Spleen (tissue), 11 donors: ENCODE measurements around the gene ZNF662. TPM values are rescaled to one million over a fixed set of nuclear protein-coding genes. Genes with fewer than 3 reads are reported as not detected.
"Not testable (repeated sequence)": the region's sequence is repeated elsewhere in the genome, so short reads cannot be mapped to it uniquely, and the experiment has no call there.

Experiments used
- DNase-seq: peaks from one replicate; pipeline ENCODE4 v3.0.0-alpha.2; 2020
- H3K27ac ChIP-seq, 8 donors: fragments of 200-600 bp; sonication (generic) in 7 of 8; 1 replicate in 4 of 8; 2 replicates in 4 of 8; pipeline versions ENCODE4 v1.5.0 to v1.8.0; 2016 to 2021; ENCODE audit warnings: inconsistent platforms in 4 of 8, mild to moderate bottlenecking in 4 of 8, moderate library complexity in 1 of 8
- H3K27me3 ChIP-seq, 7 donors: fragments of 200-600 bp; sonication (generic) in 6 of 7; replicated peaks in 1 of 7; 1 replicate in 4 of 7; 2 replicates in 3 of 7; pipeline versions ENCODE4 v1.5.0 to v1.8.0; 2016 to 2021; ENCODE audit warnings: inconsistent platforms in 3 of 7, mild to moderate bottlenecking in 1 of 7
- H3K36me3 ChIP-seq, 6 donors: fragments of 200-600 bp; sonication (generic) in 5 of 6; 1 replicate in 4 of 6; 2 replicates in 2 of 6; pipeline versions ENCODE4 v1.5.0 to v1.8.0; 2016 to 2021; ENCODE audit warnings: inconsistent platforms in 2 of 6
- H3K4me1 ChIP-seq, 6 donors: fragments of 200-600 bp; sonication (generic) in 5 of 6; 1 replicate in 3 of 6; 2 replicates in 3 of 6; pipeline versions ENCODE4 v1.5.0 to v1.8.0; 2016 to 2021; ENCODE audit warnings: inconsistent platforms in 3 of 6
- H3K4me3 ChIP-seq, 8 donors: fragments of 200-600 bp; sonication (generic) in 7 of 8; 1 replicate in 4 of 8; 2 replicates in 4 of 8; pipeline versions ENCODE4 v1.5.0 to v1.8.0; 2016 to 2021; ENCODE audit warnings: inconsistent platforms in 4 of 8, mild to moderate bottlenecking in 4 of 8, moderate library complexity in 2 of 8
- H3K9me3 ChIP-seq, 8 donors: fragments of 200-600 bp; sonication (generic) in 7 of 8; 1 replicate in 4 of 8; 2 replicates in 4 of 8; pipeline versions ENCODE4 v1.5.0 to v1.8.0; 2016 to 2021; ENCODE audit warnings: inconsistent platforms in 4 of 8
- POLR2A ChIP-seq, 3 donors: fragments of 450-650 bp; IDR thresholded peaks; one replicate each; pipeline ENCODE4 v1.5.1; 2017; ENCODE audit warnings: antibody characterized with exemption in 3 of 3, mild to moderate bottlenecking in 1 of 3
- POLR2AphosphoS5 ChIP-seq, 3 donors: sonication (generic); formaldehyde crosslinking; IDR thresholded peaks; one replicate each; pipeline ENCODE4 v1.5.1; 2017; ENCODE audit warnings: antibody characterized with exemption in 3 of 3
- WGBS, 5 donors: extraction: QIAGEN DNeasy Blood & Tissue Kit in 3 of 5; methylation state at CpG; one replicate each; pipeline versions ENCODE4 v1.1.5 to v1.1.7; 2013 to 2018; 5-methylcytosine and 5-hydroxymethylcytosine counted together
- intact Hi-C: fragments of 100-400 bp; cut with DNase I; formaldehyde crosslinking; loops from one replicate; pipeline ENCODE4 v1.15.0; 2023; ENCODE audit warnings: low total_unique reads
- polyA plus RNA-seq, 3 donors: library from polyadenylated mRNA; stranded (reverse); fragments of 200-250 nt; gene quantifications; one replicate each; pipeline ENCODE4 v1.2.1, GENCODE V29; 2013
- total RNA-seq, 7 donors: library from RNA; depleted of rRNA in 3 of 7; stranded (reverse); fragments of >200 nt in 3 of 7; fragmentation: NEBNext Ultra II Directional in 4 of 7; extraction: Animal tissue kit (Norgen Biotek cat#: 25700) in 4 of 7; gene quantifications; one replicate each; pipeline versions ENCODE4 v1.1.0 to v1.2.1, GENCODE V29; 2016 to 2021
- TF ChIP-seq, protein P1 (sequence below), 11 experiments: fragments of 200-600 bp in 7 of 11; fragments of 450-650 bp in 4 of 11; sonication (generic) in 4 of 11; IDR thresholded peaks in 8 of 11; conservative IDR thresholded peaks in 3 of 11; 1 replicate in 7 of 11; 2 replicates in 4 of 11; pipeline versions ENCODE4 v1.4.0 to v1.8.0; 2016 to 2021; ENCODE audit warnings: antibody characterized with exemption in 11 of 11, inconsistent platforms in 4 of 11, mild to moderate bottlenecking in 1 of 11
- donor health status: healthy with polysubstance abuse.
- donor health status: DM: no; HTN: no; CAD: no; lungs with moderate emphysema.
- donor health status: DM: no; HTN: no; CAD: no.
- donor health status: Bipolar disorder and iron deficiency.
- donor health status: healthy.
- donor health status: DM: no; HTN: no; CAD: no.
- donor health status: DM: yes; HTN: yes; CAD: no.

The ZNF662 gene
- total and polyA plus RNA-seq, 10 donors: 1.0 to 10.4 (median 4.7) TPM

- Histone ChIP-seq H3K4me1 (peaks cover 4 to 16% (median 13%) of the 10 kb centered on the region in 6 donors), H3K9me3 (no peaks in the 10 kb centered on the region), H3K27me3 (no peaks in the 10 kb centered on the region), H3K36me3 (no peaks in the 10 kb centered on the region), H3K4me3 (no peak overlapping the region), H3K27ac (no peak overlapping the region)
- DNase-seq: no peak
- TF ChIP-seq POLR2AphosphoS5 (IDR thresholded peaks at IDR 0.05) (no peak), POLR2A (IDR thresholded peaks at IDR 0.05) (no peak)
- TF ChIP-seq, protein P1, sequence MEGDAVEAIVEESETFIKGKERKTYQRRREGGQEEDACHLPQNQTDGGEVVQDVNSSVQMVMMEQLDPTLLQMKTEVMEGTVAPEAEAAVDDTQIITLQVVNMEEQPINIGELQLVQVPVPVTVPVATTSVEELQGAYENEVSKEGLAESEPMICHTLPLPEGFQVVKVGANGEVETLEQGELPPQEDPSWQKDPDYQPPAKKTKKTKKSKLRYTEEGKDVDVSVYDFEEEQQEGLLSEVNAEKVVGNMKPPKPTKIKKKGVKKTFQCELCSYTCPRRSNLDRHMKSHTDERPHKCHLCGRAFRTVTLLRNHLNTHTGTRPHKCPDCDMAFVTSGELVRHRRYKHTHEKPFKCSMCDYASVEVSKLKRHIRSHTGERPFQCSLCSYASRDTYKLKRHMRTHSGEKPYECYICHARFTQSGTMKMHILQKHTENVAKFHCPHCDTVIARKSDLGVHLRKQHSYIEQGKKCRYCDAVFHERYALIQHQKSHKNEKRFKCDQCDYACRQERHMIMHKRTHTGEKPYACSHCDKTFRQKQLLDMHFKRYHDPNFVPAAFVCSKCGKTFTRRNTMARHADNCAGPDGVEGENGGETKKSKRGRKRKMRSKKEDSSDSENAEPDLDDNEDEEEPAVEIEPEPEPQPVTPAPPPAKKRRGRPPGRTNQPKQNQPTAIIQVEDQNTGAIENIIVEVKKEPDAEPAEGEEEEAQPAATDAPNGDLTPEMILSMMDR (IDR thresholded peaks at IDR 0.05 in 8 of 11, conservative IDR thresholded peaks at IDR 0.05 in 3 of 11): no peak
- 82 to 88% (median 84%) methylated on average over 7 of the region's 7 CpGs for WGBS, 5 donors
- intact Hi-C loops: no loop called here
Measured at GRCh38 chr3:42876940-42877720, 28.8 kb upstream of the ZNF662 start.

- H3K4me3 ChIP-seq: no peak overlapping the region
- no peaks in the 10 kb centered on the region for H3K36me3 ChIP-seq
- peaks cover 4 to 16% (median 13%) of the 10 kb centered on the region in 6 donors for H3K4me1 ChIP-seq
- H3K27me3 ChIP-seq: no peaks in the 10 kb centered on the region
- H3K27ac ChIP-seq: no peak overlapping the region
- intact Hi-C loops: no loop called here
- TF ChIP-seq POLR2AphosphoS5 (IDR thresholded peaks at IDR 0.05) (no peak), POLR2A (IDR thresholded peaks at IDR 0.05) (no peak)
- no peaks in the 10 kb centered on the region for H3K9me3 ChIP-seq
- 86 to 93% (median 93%) methylated on average over 2 of the region's 2 CpGs for WGBS, 5 donors
- no peak for DNase-seq
Measured at GRCh38 chr3:42877881-42878280, 28.1 kb upstream of the ZNF662 start.

DNA sequence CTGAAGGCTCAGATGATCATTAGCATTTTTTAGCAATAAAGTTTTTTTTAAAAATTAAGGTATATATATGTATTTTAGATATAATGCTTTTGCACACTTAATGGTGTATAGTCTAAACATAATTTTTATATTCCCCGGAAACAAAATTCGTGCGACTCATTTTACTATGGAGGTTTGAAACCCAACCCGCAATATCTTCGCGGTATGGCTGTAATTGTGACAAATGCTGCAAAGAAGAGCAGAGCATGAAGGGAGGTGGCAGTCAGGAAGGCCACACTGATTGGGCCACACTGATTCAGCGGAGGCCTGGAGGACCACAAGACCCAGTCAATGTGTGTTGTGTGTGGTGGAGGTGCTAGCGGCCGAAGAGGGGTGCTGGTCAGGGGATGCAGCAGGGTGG lies 25.8 kb upstream of the ZNF662 start:
- Histone ChIP-seq H3K9me3 (no peaks in the 10 kb centered on the region), H3K4me3 (peak overlapping the region in 4 of 8 donors; percentile 45 to 77 (median 56)), H3K4me1 (peaks cover 4 to 16% (median 13%) of the 10 kb centered on the region in 6 donors), H3K36me3 (no peaks in the 10 kb centered on the region), H3K27me3 (no peaks in the 10 kb centered on the region), H3K27ac (peak overlapping the region in 2 of 8 donors; percentile 78)
- no peak for TF ChIP-seq POLR2A (IDR thresholded peaks at IDR 0.05)
- TF ChIP-seq, protein P1 (IDR thresholded peaks at IDR 0.05 in 8 of 11, conservative IDR thresholded peaks at IDR 0.05 in 3 of 11): no peak
- no peak for TF ChIP-seq POLR2AphosphoS5 (IDR thresholded peaks at IDR 0.05)
- intact Hi-C loops: loop anchor here (2.0 to 5.0 kb wide), 2 partner anchors 43 to 99 kb away; no protein-coding TSS in a partner anchor
- WGBS, 5 donors: 84 to 93% (median 88%) methylated on average over 9 of the region's 9 CpGs
- no peak for DNase-seq

- no peaks in the 10 kb centered on the region for H3K27me3 ChIP-seq
- H3K27ac ChIP-seq: peak overlapping the region in 6 of 8 donors; percentile 22 to 78 (median 69)
- 3 to 4% (median 4%) methylated on average over 38 to 61 of the region's 61 CpGs for WGBS, 5 donors
- peaks cover 4 to 16% (median 13%) of the 10 kb centered on the region in 6 donors for H3K4me1 ChIP-seq
- no peaks in the 10 kb centered on the region for H3K36me3 ChIP-seq
- H3K9me3 ChIP-seq: no peaks in the 10 kb centered on the region
- TF ChIP-seq, protein P1 (IDR thresholded peaks at IDR 0.05 in 8 of 11, conservative IDR thresholded peaks at IDR 0.05 in 3 of 11): peak; percentile 91 to 98 (median 94)
- TF ChIP-seq POLR2AphosphoS5 (IDR thresholded peaks at IDR 0.05) (peak; percentile 50 to 80 (median 76)), POLR2A (IDR thresholded peaks at IDR 0.05) (no peak)
- DNase-seq: peak; percentile 97
- intact Hi-C loops: loop anchor here (2.0 to 5.0 kb wide), 2 partner anchors 44 to 100 kb away; no protein-coding TSS in a partner anchor
- peak overlapping the region; percentile 21 to 77 (median 46) for H3K4me3 ChIP-seq
Measured at GRCh38 chr3:42880601-42881451, 25.1 kb upstream of the ZNF662 start.

GRCh38 chr3:42883251-42883930 lies 22.6 kb upstream of the ZNF662 start:
- H3K36me3 ChIP-seq, H3K4me3 ChIP-seq, H3K27me3 ChIP-seq, H3K27ac ChIP-seq, H3K9me3 ChIP-seq, DNase-seq: not testable (repeated sequence)
- intact Hi-C loops: loop anchor here (5.0 kb wide), 1 partner anchor 46 kb away; no protein-coding TSS in a partner anchor
- peaks cover 4 to 16% (median 13%) of the 10 kb centered on the region in 6 donors for H3K4me1 ChIP-seq
- WGBS, 5 donors: 76 to 83% (median 82%) methylated on average over 6 of the region's 6 CpGs
